SKM-1 (cell line): ENCODE data around the gene XYLT1.
"Not testable (repeated sequence)": the region's sequence is repeated elsewhere in the genome, so short reads cannot be mapped to it uniquely, and the experiment has no call there.

Experiments used
- DNase-seq: peaks from one replicate; lab custom pipeline; 2025; ENCODE audit not compliant: unreplicated experiment; lab: John Stamatoyannopoulos, UW

Gene XYLT1

GRCh38 chr16:17470908-17471718, at the start of gene XYLT1:
TSS of gene XYLT1 (minus strand) at chr16:17470960. CDS start at chr16:17470796, 164 bp downstream.
- DNase-seq = peak; percentile 23

GRCh38 chr16:17520111-17520510, 49.4 kb upstream of the XYLT1 start:
- DNase-seq = no peak

GRCh38 chr16:17519101-17519955, 48.6 kb upstream of the XYLT1 start:
- DNase-seq = no peak

- no peak for DNase-seq
Measured at GRCh38 chr16:17518441-17518840, 47.7 kb upstream of the XYLT1 start.

- no peak for DNase-seq
Measured at GRCh38 chr16:17515421-17516210, 44.9 kb upstream of the XYLT1 start.

GRCh38 chr16:17512636-17513220, 42.0 kb upstream of the XYLT1 start:
- DNase-seq = no peak

GRCh38 chr16:17511340-17511739, 40.6 kb upstream of the XYLT1 start:
- no peak for DNase-seq

GRCh38 chr16:17510567-17510966, 39.8 kb upstream of the XYLT1 start:
- DNase-seq = no peak

GRCh38 chr16:17509194-17509593, 38.4 kb upstream of the XYLT1 start:
- DNase-seq = no peak

- DNase-seq = no peak
Measured at GRCh38 chr16:17508303-17508702, 37.5 kb upstream of the XYLT1 start.

GRCh38 chr16:17507516-17507915, 36.8 kb upstream of the XYLT1 start:
- DNase-seq = not testable (repeated sequence)

GRCh38 chr16:17505828-17506227, 35.1 kb upstream of the XYLT1 start:
- not testable (repeated sequence) for DNase-seq

- DNase-seq = no peak
Measured at GRCh38 chr16:17504050-17504449, 33.3 kb upstream of the XYLT1 start.

- no peak for DNase-seq
Measured at GRCh38 chr16:17503331-17503730, 32.6 kb upstream of the XYLT1 start.

- DNase-seq = no peak
Measured at GRCh38 chr16:17501321-17501720, 30.6 kb upstream of the XYLT1 start.

GRCh38 chr16:17499223-17499902, 28.6 kb upstream of the XYLT1 start:
- DNase-seq = no peak

- no peak for DNase-seq
Measured at GRCh38 chr16:17497648-17498047, 26.9 kb upstream of the XYLT1 start.

GRCh38 chr16:17496891-17497290, 26.1 kb upstream of the XYLT1 start:
- no peak for DNase-seq

GRCh38 chr16:17493012-17493411, 22.3 kb upstream of the XYLT1 start:
- no peak for DNase-seq

GRCh38 chr16:17491140-17491662, 20.4 kb upstream of the XYLT1 start:
- no peak for DNase-seq
